Pons (tissue), 1 donor: ENCODE data around the gene DGKB.
A peak's percentile ranks its signal among the peaks of the same experiment; 100 is the strongest.

ENCODE experiments used
- DNase-seq: peaks from one replicate; pipeline ENCODE4 v3.0.0-alpha.2; 2016; ENCODE audit warnings: low spot score

DGKB gene

GRCh38 chr7:14760730-14761478, 141.6 kb downstream of the DGKB start:
- DNase-seq: no peak

GRCh38 chr7:14759785-14760184, 142.8 kb downstream of the DGKB start:
- DNase-seq: no peak

GRCh38 chr7:14754631-14755030, 147.9 kb downstream of the DGKB start:
- DNase-seq: no peak

- no peak for DNase-seq
These were observed 150.2 kb downstream of the DGKB start for GRCh38 chr7:14752301-14752700.

- no peak for DNase-seq
These were observed 151.1 kb downstream of the DGKB start for GRCh38 chr7:14751461-14751860.

- DNase-seq: no peak
These were observed 154.1 kb downstream of the DGKB start for GRCh38 chr7:14748461-14748860.

GRCh38 chr7:14747701-14748100, 154.8 kb downstream of the DGKB start:
- DNase-seq: no peak

- DNase-seq: no peak
These were observed 157.5 kb downstream of the DGKB start for GRCh38 chr7:14745076-14745475.

- no peak for DNase-seq
These were observed 161.9 kb downstream of the DGKB start for GRCh38 chr7:14740606-14741005.

GRCh38 chr7:14739841-14740185, 162.7 kb downstream of the DGKB start:
- no peak for DNase-seq

GRCh38 chr7:14739168-14739840, 163.2 kb downstream of the DGKB start:
- DNase-seq: no peak

GRCh38 chr7:14738086-14738485, 164.5 kb downstream of the DGKB start:
- no peak for DNase-seq

- DNase-seq: no peak
These were observed 167.7 kb downstream of the DGKB start for GRCh38 chr7:14734839-14735321.

GRCh38 chr7:14720785-14721184, 181.8 kb downstream of the DGKB start:
- DNase-seq: no peak

- DNase-seq: peak; percentile 37
These were observed 184.7 kb downstream of the DGKB start for GRCh38 chr7:14717816-14718215.

- DNase-seq: no peak
These were observed 185.4 kb downstream of the DGKB start for GRCh38 chr7:14717169-14717568.

GRCh38 chr7:14714161-14714728, 188.3 kb downstream of the DGKB start:
- no peak for DNase-seq

- DNase-seq: no peak
These were observed 204.3 kb downstream of the DGKB start for GRCh38 chr7:14698239-14698638.

- DNase-seq: no peak
These were observed 204.9 kb downstream of the DGKB start for GRCh38 chr7:14697684-14698083.

- peak; percentile 53 for DNase-seq
These were observed 210.9 kb downstream of the DGKB start for GRCh38 chr7:14691597-14692203.

- no peak for DNase-seq
These were observed 211.5 kb downstream of the DGKB start for GRCh38 chr7:14691034-14691433.

- DNase-seq: no peak
These were observed 212.1 kb downstream of the DGKB start for GRCh38 chr7:14690486-14690885.

- no peak for DNase-seq
These were observed 212.5 kb downstream of the DGKB start for GRCh38 chr7:14690075-14690474.
